ENCODE measurements around the gene DGKB.

Gene DGKB

GRCh38 chr7:14148974-14149373 is 753.6 kb downstream of the DGKB start:
- DNase-seq (ENCODE audit: low read depth in 3 of 3, low spot score in 1 of 3), result no peak

GRCh38 chr7:14147532-14147931 is 755.0 kb downstream of the DGKB start:
- no peak for DNase-seq (ENCODE audit: low read depth in 3 of 3, low spot score in 1 of 3)

- DNase-seq (ENCODE audit: low read depth in 3 of 3, low spot score in 1 of 3), result no peak
Observed at GRCh38 chr7:14144538-14144937, 758.0 kb downstream of the DGKB start.

GRCh38 chr7:14144109-14144508 is 758.4 kb downstream of the DGKB start:
- no peak for DNase-seq (ENCODE audit: low read depth in 3 of 3, low spot score in 1 of 3)

GRCh38 chr7:14137676-14138075 is 764.9 kb downstream of the DGKB start:
- no peak for DNase-seq (ENCODE audit: low read depth in 3 of 3, low spot score in 1 of 3)

- DNase-seq (ENCODE audit: low read depth in 3 of 3, low spot score in 1 of 3), result no peak
Observed at GRCh38 chr7:14133752-14134151, 768.8 kb downstream of the DGKB start.

GRCh38 chr7:14125998-14126397 is 776.6 kb downstream of the DGKB start:
- DNase-seq (ENCODE audit: low read depth in 3 of 3, low spot score in 1 of 3), result no peak

GRCh38 chr7:14124716-14125115 is 777.8 kb downstream of the DGKB start:
- no peak for DNase-seq (ENCODE audit: low read depth in 3 of 3, low spot score in 1 of 3)

- no peak for DNase-seq (ENCODE audit: low read depth in 3 of 3, low spot score in 1 of 3)
Observed at GRCh38 chr7:14123923-14124322, 778.6 kb downstream of the DGKB start.

- DNase-seq (ENCODE audit: low read depth in 3 of 3, low spot score in 1 of 3), result no peak
Observed at GRCh38 chr7:14115701-14116100, 786.9 kb downstream of the DGKB start.

GRCh38 chr7:14104861-14105260 is 797.7 kb downstream of the DGKB start:
- no peak for DNase-seq (ENCODE audit: low read depth in 3 of 3, low spot score in 1 of 3)

- no peak for DNase-seq (ENCODE audit: low read depth in 3 of 3, low spot score in 1 of 3)
Observed at GRCh38 chr7:14096159-14096558, 806.4 kb downstream of the DGKB start.

- DNase-seq (ENCODE audit: low read depth in 3 of 3, low spot score in 1 of 3), result no peak
Observed at GRCh38 chr7:14095233-14095950, 807.2 kb downstream of the DGKB start.

Measured in stimulated activated CD4-positive, alpha-beta T cell treated with anti-CD3 and anti-CD28 coated beads, TNF-alpha, amount 100 ng/mL, for 1 hour (primary cell).